Esophagus squamous epithelium (tissue), 4 donors: ENCODE results near the gene ANKRD60.

ENCODE experiments used
- POLR2A ChIP-seq, 4 donors: fragments of 450-650 bp; IDR thresholded peaks; one replicate each; pipeline ENCODE4 v1.6.1; 2017; ENCODE audit warnings: antibody characterized with exemption in 4 of 4, mild to moderate bottlenecking in 4 of 4, moderate library complexity in 3 of 4
- TF ChIP-seq, protein P1 (sequence below), 6 experiments: fragments of 450-650 bp in 4 of 6; fragments of 200-600 bp in 2 of 6; sonication (generic) in 2 of 6; IDR thresholded peaks; one replicate each; pipeline ENCODE4 v1.5.1; 2016 to 2019; ENCODE audit warnings: antibody characterized with exemption in 6 of 6, mild to moderate bottlenecking in 4 of 6, moderate library complexity in 4 of 6

DNA sequence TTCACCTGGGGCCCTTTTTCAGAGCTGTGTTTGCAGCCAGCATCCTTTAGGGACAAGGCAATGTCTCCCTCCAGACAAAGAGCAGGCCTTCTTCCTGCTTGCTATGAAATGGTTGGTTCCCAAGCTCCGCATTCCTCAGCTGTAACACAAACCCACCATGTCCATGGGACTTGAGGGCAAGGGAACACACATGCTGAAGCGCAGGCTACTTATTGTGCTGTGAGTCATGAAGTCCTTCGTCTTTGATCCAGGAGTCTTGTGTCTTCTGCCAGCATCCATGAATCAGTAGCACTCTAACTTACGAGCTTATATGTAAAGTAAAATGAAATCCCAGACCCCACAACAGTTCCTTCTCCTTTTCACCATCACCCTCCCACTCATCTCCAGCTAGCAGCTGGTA lies 59.0 kb downstream of the ANKRD60 start:
- TF ChIP-seq, protein P1, sequence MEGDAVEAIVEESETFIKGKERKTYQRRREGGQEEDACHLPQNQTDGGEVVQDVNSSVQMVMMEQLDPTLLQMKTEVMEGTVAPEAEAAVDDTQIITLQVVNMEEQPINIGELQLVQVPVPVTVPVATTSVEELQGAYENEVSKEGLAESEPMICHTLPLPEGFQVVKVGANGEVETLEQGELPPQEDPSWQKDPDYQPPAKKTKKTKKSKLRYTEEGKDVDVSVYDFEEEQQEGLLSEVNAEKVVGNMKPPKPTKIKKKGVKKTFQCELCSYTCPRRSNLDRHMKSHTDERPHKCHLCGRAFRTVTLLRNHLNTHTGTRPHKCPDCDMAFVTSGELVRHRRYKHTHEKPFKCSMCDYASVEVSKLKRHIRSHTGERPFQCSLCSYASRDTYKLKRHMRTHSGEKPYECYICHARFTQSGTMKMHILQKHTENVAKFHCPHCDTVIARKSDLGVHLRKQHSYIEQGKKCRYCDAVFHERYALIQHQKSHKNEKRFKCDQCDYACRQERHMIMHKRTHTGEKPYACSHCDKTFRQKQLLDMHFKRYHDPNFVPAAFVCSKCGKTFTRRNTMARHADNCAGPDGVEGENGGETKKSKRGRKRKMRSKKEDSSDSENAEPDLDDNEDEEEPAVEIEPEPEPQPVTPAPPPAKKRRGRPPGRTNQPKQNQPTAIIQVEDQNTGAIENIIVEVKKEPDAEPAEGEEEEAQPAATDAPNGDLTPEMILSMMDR (IDR thresholded peaks at IDR 0.05), result no peak
- TF ChIP-seq POLR2A (IDR thresholded peaks at IDR 0.05), result no peak
